Measurements from ENCODE around the gene GALNT18. TPM values are rescaled to one million over a fixed set of nuclear protein-coding genes. Genes with fewer than 3 reads are reported as not detected.

GALNT18 gene
- polyA plus RNA-seq, 1 donor from 2014 or later = 7.6 TPM

DNA sequence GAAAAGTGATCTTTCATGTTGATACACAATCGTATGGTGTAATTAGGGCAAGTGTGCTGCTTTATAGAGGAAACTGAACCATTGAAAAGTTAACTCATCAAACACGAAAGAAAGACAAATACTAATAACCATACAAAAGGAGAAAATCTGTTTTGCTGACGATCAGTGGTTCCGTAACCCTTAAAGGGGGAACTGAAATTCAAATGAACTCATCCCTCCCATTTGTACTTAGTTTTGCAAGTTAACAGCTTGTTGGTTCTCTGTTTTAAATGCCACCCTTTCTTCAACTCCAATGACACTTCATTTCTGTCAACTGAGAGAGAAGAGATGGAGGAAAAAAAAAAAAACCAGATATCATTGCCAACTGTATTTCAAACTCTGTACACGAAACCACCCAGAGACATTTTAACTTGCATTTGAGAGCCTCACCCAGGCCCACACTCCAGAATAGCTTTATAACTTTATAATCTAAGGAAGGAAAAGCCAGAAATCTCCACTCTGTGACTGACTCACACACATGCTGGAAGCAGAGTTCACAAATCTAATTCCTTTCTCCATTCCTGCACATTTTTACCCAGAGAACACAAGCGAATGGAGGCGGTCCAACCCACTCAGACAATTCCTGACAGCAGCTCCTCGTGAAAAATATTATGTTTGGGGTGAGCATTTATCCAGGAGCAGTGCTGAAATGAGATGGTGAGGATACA, 251.4 kb downstream of the GALNT18 start:
- Histone ChIP-seq H3K27me3 (ENCODE audit: insufficient read depth, low read depth, low read length) (no peaks in the 10 kb centered on the region), H3K4me2 (ENCODE audit: low read length) (no peak overlapping the region), H3K36me3 (ENCODE audit: insufficient read depth, low read length) (no peaks in the 10 kb centered on the region), H3K4me3 (ENCODE audit: low read length) (no peak overlapping the region), H3K27ac (ENCODE audit: low read length) (no peak overlapping the region), H3K9ac (ENCODE audit: low read length) (no peak overlapping the region), H3K9me3 (ENCODE audit: low read length) (no peaks in the 10 kb centered on the region), H3K9me2 (ENCODE audit: insufficient read depth, low read length) (no peaks in the 10 kb centered on the region), H4K20me1 (ENCODE audit: insufficient read depth) (no peaks in the 10 kb centered on the region), H3K79me2 (replicated peaks; ENCODE audit: insufficient read depth, low read length) (no peaks in the 10 kb centered on the region), H2AFZ (ENCODE audit: low read depth, low read length) (no peak overlapping the region), H3F3A (ENCODE audit: insufficient read depth, low read length, poor library complexity, severe bottlenecking) (no peaks in the 10 kb centered on the region)
- TF ChIP-seq SMC3 (conservative IDR thresholded peaks at IDR 0.05; ENCODE audit: poor library complexity) (no peak), TAF1 (IDR thresholded peaks at IDR 0.05; ENCODE audit: low read depth) (no peak), EZH2 (IDR thresholded peaks at IDR 0.05; ENCODE audit: borderline replicate concordance, insufficient read depth, low read length, poor library complexity, severe bottlenecking) (no peak), POLR2AphosphoS5 (IDR thresholded peaks at IDR 0.05) (no peak)
- TF ChIP-seq, protein P1, sequence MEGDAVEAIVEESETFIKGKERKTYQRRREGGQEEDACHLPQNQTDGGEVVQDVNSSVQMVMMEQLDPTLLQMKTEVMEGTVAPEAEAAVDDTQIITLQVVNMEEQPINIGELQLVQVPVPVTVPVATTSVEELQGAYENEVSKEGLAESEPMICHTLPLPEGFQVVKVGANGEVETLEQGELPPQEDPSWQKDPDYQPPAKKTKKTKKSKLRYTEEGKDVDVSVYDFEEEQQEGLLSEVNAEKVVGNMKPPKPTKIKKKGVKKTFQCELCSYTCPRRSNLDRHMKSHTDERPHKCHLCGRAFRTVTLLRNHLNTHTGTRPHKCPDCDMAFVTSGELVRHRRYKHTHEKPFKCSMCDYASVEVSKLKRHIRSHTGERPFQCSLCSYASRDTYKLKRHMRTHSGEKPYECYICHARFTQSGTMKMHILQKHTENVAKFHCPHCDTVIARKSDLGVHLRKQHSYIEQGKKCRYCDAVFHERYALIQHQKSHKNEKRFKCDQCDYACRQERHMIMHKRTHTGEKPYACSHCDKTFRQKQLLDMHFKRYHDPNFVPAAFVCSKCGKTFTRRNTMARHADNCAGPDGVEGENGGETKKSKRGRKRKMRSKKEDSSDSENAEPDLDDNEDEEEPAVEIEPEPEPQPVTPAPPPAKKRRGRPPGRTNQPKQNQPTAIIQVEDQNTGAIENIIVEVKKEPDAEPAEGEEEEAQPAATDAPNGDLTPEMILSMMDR (IDR thresholded peaks at IDR 0.05; ENCODE audit: poor library complexity, severe bottlenecking) = no peak

DNA sequence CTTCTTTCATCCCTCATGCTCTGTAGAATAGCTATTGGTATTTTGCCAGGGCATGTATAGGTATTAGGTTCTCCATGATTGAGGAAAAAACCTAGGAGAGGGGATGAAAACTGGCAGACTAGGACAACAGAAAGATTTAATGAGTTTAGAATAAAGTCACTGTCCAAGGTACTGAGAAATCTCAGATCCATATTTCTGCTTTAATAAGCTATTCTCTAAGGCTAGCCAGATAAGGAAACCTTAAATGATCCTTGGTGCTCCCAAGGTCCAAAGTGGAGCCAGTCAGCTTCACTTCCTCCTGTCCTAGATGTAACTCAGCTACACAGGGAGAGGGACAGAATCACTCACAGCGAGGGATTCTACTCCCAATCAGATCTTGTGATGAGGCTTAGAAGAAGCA, 255.0 kb downstream of the GALNT18 start:
- Histone ChIP-seq H3K9me2 (ENCODE audit: insufficient read depth, low read length) (no peaks in the 10 kb centered on the region), H3K27ac (ENCODE audit: low read length) (no peak overlapping the region), H3K4me2 (ENCODE audit: low read length) (no peak overlapping the region), H2AFZ (ENCODE audit: low read depth, low read length) (no peak overlapping the region), H3K27me3 (ENCODE audit: insufficient read depth, low read depth, low read length) (no peaks in the 10 kb centered on the region), H3K9ac (ENCODE audit: low read length) (no peak overlapping the region), H3K36me3 (ENCODE audit: insufficient read depth, low read length) (no peaks in the 10 kb centered on the region), H3F3A (ENCODE audit: insufficient read depth, low read length, poor library complexity, severe bottlenecking) (no peaks in the 10 kb centered on the region), H3K79me2 (replicated peaks; ENCODE audit: insufficient read depth, low read length) (no peaks in the 10 kb centered on the region), H4K20me1 (ENCODE audit: insufficient read depth) (no peaks in the 10 kb centered on the region), H3K4me3 (ENCODE audit: low read length) (no peak overlapping the region), H3K9me3 (ENCODE audit: low read length) (no peaks in the 10 kb centered on the region)
- TF ChIP-seq, protein P2, sequence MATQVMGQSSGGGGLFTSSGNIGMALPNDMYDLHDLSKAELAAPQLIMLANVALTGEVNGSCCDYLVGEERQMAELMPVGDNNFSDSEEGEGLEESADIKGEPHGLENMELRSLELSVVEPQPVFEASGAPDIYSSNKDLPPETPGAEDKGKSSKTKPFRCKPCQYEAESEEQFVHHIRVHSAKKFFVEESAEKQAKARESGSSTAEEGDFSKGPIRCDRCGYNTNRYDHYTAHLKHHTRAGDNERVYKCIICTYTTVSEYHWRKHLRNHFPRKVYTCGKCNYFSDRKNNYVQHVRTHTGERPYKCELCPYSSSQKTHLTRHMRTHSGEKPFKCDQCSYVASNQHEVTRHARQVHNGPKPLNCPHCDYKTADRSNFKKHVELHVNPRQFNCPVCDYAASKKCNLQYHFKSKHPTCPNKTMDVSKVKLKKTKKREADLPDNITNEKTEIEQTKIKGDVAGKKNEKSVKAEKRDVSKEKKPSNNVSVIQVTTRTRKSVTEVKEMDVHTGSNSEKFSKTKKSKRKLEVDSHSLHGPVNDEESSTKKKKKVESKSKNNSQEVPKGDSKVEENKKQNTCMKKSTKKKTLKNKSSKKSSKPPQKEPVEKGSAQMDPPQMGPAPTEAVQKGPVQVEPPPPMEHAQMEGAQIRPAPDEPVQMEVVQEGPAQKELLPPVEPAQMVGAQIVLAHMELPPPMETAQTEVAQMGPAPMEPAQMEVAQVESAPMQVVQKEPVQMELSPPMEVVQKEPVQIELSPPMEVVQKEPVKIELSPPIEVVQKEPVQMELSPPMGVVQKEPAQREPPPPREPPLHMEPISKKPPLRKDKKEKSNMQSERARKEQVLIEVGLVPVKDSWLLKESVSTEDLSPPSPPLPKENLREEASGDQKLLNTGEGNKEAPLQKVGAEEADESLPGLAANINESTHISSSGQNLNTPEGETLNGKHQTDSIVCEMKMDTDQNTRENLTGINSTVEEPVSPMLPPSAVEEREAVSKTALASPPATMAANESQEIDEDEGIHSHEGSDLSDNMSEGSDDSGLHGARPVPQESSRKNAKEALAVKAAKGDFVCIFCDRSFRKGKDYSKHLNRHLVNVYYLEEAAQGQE (IDR thresholded peaks at IDR 0.05; ENCODE audit: borderline replicate concordance) = no peak
- TF ChIP-seq POLR2AphosphoS5 (IDR thresholded peaks at IDR 0.05) (no peak), EZH2 (IDR thresholded peaks at IDR 0.05; ENCODE audit: borderline replicate concordance, insufficient read depth, low read length, poor library complexity, severe bottlenecking) (no peak), SMC3 (conservative IDR thresholded peaks at IDR 0.05; ENCODE audit: poor library complexity) (no peak), MXI1 (conservative IDR thresholded peaks at IDR 0.05; ENCODE audit: poor library complexity, severe bottlenecking) (no peak), TAF1 (IDR thresholded peaks at IDR 0.05; ENCODE audit: low read depth) (no peak), RAD21 (conservative IDR thresholded peaks at IDR 0.05) (no peak), EP300 (conservative IDR thresholded peaks at IDR 0.05; ENCODE audit: poor library complexity, severe bottlenecking) (no peak)
- TF ChIP-seq, protein P1 (IDR thresholded peaks at IDR 0.05; ENCODE audit: poor library complexity, severe bottlenecking) = no peak

All from neural cell (in vitro differentiated cells).